ENCODE measurements around the gene KLHL3.

- TF ChIP-seq CTCF (IDR thresholded peaks at IDR 0.05) (no peak), POLR2A (IDR thresholded peaks at IDR 0.05) (no peak)
Measured at GRCh38 chr5:137760294-137760693, 24.4 kb upstream of the KLHL3 start.
